ENCODE data around the gene USP7. TPM values are rescaled to one million over a fixed set of nuclear protein-coding genes. Genes with fewer than 3 reads are reported as not detected.
"Not testable (repeated sequence)": the region's sequence is repeated elsewhere in the genome, so short reads cannot be mapped to it uniquely, and the experiment has no call there.

USP7 gene
- total RNA-seq, 2 donors from 2014 or later: 114 to 140 TPM

DNA sequence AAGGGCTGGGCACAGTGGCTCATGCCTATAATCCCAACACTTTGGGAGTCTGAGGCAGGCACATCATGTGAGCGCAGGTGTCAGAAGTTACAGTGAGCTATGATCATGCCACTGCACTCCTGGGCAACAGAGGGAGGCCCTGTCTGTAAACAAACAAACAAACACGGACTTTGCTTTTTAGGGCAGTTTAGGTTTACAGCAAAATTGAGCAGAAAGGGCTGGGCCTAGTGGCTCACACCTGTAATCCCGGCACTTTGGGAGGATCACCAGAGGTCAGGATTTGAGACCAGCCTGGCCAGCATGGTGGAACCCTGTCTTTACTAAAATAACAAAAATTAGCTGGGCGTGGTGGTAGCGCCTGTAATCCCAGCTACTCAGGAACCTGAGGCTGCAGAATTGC, 91.6 kb downstream of the USP7 start:
- WGBS, 2 experiments (ENCODE audit: insufficient coverage in 1 of 2, insufficient read length in 1 of 2): 89 to 99% methylated on average over 5 of the region's 5 CpGs
- no peaks in the 10 kb centered on the region for H3K36me3 Mint-ChIP-seq (ENCODE audit: low read depth)
- peaks cover 3% of the 10 kb centered on the region for H3K27me3 Mint-ChIP-seq (ENCODE audit: insufficient read depth)

GRCh38 chr16:8869988-8870241, 93.8 kb downstream of the USP7 start:
- H3K4me3 Mint-ChIP-seq: peak overlapping the region; percentile 88
- not testable (repeated sequence) for H3K27me3 Mint-ChIP-seq (ENCODE audit: insufficient read depth); H3K27ac ChIP-seq (ENCODE audit: low read depth, low read length); DNase-seq; H3K9me3 Mint-ChIP-seq; H3K9ac ChIP-seq (ENCODE audit: extremely low read depth, low read length, poor library complexity, severe bottlenecking); H3K4me3 ChIP-seq (ENCODE audit: low read length); H3K27me3 ChIP-seq (ENCODE audit: control insufficient read depth, insufficient read depth, low read length, poor library complexity, severe bottlenecking); H3K36me3 ChIP-seq (ENCODE audit: control insufficient read depth, insufficient read depth, low read length); H3K36me3 Mint-ChIP-seq (ENCODE audit: low read depth); H3K27ac Mint-ChIP-seq; H3K4me1 ChIP-seq (ENCODE audit: control insufficient read depth, insufficient read depth, low read length); H3K9me3 ChIP-seq (ENCODE audit: control insufficient read depth, low read length)
- WGBS, 2 experiments (ENCODE audit: insufficient coverage in 1 of 2, insufficient read length in 1 of 2): 95 to 98% methylated on average over 10 of the region's 10 CpGs
- H3K4me1 Mint-ChIP-seq: peaks cover 21% of the 10 kb centered on the region

More for the DNA sequence above, 91.6 kb downstream of the USP7 start:
- H3K4me3 Mint-ChIP-seq: no peak overlapping the region
- H3K4me1 Mint-ChIP-seq: peaks cover 7% of the 10 kb centered on the region
- no peak for DNase-seq
- no peak overlapping the region for H3K9ac ChIP-seq (ENCODE audit: extremely low read depth, low read length, poor library complexity, severe bottlenecking)
- TF ChIP-seq CTCF (conservative IDR thresholded peaks at IDR 0.05): no peak
- no peak overlapping the region for H3K4me3 ChIP-seq (ENCODE audit: low read length)
- H3K27ac Mint-ChIP-seq: no peak overlapping the region
- no peaks in the 10 kb centered on the region for H3K36me3 ChIP-seq (ENCODE audit: control insufficient read depth, insufficient read depth, low read length)
- no peaks in the 10 kb centered on the region for H3K9me3 ChIP-seq (ENCODE audit: control insufficient read depth, low read length)
- no peaks in the 10 kb centered on the region for H3K9me3 Mint-ChIP-seq
- no peak overlapping the region for H3K27ac ChIP-seq (ENCODE audit: low read depth, low read length)
- no peaks in the 10 kb centered on the region for H3K27me3 ChIP-seq (ENCODE audit: control insufficient read depth, insufficient read depth, low read length, poor library complexity, severe bottlenecking)
- H3K4me1 ChIP-seq (ENCODE audit: control insufficient read depth, insufficient read depth, low read length): no peaks in the 10 kb centered on the region

GRCh38 chr16:8869212-8869987, 94.3 kb downstream of the USP7 start:
- 29 to 55% methylated on average over 19 to 35 of the region's 37 CpGs for WGBS, 2 experiments (ENCODE audit: insufficient coverage in 1 of 2, insufficient read length in 1 of 2)
- H3K9me3 ChIP-seq (ENCODE audit: control insufficient read depth, low read length): no peaks in the 10 kb centered on the region
- TF ChIP-seq CTCF (conservative IDR thresholded peaks at IDR 0.05): peak; percentile 55
- peak overlapping the region; percentile 81 for H3K4me3 ChIP-seq (ENCODE audit: low read length)
- peak overlapping the region; percentile 7 for H3K27ac ChIP-seq (ENCODE audit: low read depth, low read length)
- H3K4me1 Mint-ChIP-seq: peaks cover 24% of the 10 kb centered on the region
- peak overlapping the region; percentile 56 for H3K9ac ChIP-seq (ENCODE audit: extremely low read depth, low read length, poor library complexity, severe bottlenecking)
- DNase-seq: peak; percentile 82
- peak overlapping the region; percentile 86 for H3K27ac Mint-ChIP-seq
- peaks cover 3% of the 10 kb centered on the region for H3K27me3 Mint-ChIP-seq (ENCODE audit: insufficient read depth)
- peak overlapping the region; percentile 88 for H3K4me3 Mint-ChIP-seq
- H3K4me1 ChIP-seq (ENCODE audit: control insufficient read depth, insufficient read depth, low read length): peaks cover 13% of the 10 kb centered on the region
- H3K36me3 Mint-ChIP-seq (ENCODE audit: low read depth): peaks cover under 1% of the 10 kb centered on the region
- H3K9me3 Mint-ChIP-seq: no peaks in the 10 kb centered on the region
- H3K27me3 ChIP-seq (ENCODE audit: control insufficient read depth, insufficient read depth, low read length, poor library complexity, severe bottlenecking): no peaks in the 10 kb centered on the region
- H3K36me3 ChIP-seq (ENCODE audit: control insufficient read depth, insufficient read depth, low read length): peaks cover 15% of the 10 kb centered on the region
